Endothelial cell of hepatic sinusoid (primary cell): ENCODE measurements around the gene RPS18.

Experiments used
- in situ Hi-C: cut with HindIII; loops from 2 replicates; pipeline ENCODE4 v1.10.0; 2017; ENCODE audit warnings: low sequenced_read_pairs

RPS18 gene

GRCh38 chr6:33289784-33290315 is 18.0 kb downstream of the RPS18 start:
- in situ Hi-C loops = no loop called here

GRCh38 chr6:33290459-33290858 is 18.6 kb downstream of the RPS18 start:
- in situ Hi-C loops = no loop called here

DNA sequence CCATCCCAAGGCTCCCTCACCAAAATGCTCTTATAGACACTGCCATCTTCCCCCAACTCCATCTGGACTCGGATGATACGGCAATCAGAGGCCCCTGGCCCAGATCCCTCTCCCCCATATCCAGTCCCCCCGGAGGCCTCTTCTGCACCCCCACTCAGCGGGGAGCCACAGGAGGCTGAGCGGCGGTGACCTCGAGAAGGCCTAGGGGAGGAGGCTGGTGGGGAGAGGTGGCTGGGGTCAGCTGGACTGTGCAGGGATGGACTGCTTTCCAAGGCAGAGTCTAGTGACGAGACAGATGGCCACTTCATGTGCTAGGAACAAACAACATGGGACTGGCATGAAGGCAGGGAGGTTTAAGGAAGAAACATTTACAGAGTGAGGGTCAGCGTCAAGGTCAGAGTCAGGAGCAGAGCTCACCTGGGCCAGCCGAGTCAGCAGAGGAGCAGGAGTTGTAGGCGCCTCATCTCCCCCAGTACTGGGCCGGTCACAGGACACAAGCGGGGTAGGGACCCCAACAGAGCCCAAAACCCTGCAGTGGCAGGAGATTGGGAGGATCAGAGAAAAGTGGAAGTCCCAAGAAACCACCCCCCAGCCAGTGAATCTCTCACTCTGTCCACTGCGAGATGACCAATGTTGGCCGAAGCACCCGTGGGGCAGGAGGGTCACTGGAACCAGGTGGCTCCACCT is 21.3 kb downstream of the RPS18 start:
- in situ Hi-C loops = no loop called here

- in situ Hi-C loops = no loop called here
These were observed 22.4 kb downstream of the RPS18 start for GRCh38 chr6:33294086-33294823.

- in situ Hi-C loops = no loop called here
These were observed 23.9 kb downstream of the RPS18 start for GRCh38 chr6:33295621-33296369.

DNA sequence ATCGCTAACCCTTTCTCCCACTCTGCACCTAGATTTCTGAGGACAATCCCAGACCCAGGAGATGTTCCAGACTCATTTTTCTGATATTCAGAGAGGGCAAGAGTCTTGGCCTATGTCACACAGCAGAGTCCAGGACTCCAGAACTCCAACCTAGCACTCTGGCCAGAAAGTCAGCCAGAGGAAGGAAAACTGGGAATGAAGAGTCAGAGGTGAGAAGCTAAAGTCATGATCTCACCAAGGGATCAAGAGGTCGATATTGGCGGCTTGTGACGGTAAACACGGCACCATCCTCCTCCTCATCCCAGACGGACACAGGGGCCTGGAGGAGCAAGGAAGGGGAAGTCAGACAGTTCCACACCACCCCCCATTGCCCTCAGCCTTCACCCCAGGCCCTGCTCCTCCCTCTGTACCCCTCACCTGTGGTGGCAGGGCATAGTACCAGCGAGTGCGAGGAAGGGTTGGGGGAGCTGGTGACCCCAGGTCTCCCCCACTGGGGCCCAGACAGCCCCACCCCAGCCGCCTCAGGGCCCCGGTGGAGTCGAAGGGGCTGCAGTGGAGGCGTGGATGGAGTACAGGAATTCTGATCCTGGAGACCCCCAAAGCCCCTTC is 25.0 kb downstream of the RPS18 start:
- in situ Hi-C loops = no loop called here

DNA sequence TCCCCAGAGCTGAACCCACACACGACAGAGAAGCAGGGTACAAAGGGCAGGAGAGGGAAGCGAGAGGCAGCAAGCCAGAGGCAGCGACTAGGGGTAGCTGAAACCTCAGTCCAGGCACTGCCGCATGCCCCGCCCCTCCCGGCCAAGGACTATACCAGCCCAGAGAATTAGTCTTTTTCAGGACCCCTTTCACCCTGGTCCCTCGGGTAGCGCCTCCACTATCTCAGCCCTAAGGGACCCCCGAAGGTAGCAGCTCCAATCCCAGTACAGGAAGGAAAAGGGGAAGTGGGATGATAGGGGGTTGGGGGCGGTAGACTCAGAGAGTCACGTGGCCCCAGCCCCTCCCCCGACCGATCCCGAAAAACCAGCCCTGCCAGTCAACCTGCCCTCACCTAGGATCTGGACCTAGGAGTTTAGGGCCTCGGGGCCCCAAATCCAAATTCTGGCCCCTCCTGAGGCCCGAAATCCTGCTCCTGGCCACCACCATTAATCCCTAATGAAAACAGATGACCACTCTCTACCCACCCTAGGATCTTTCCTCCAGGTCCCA is 25.6 kb downstream of the RPS18 start:
- in situ Hi-C loops = no loop called here

DNA sequence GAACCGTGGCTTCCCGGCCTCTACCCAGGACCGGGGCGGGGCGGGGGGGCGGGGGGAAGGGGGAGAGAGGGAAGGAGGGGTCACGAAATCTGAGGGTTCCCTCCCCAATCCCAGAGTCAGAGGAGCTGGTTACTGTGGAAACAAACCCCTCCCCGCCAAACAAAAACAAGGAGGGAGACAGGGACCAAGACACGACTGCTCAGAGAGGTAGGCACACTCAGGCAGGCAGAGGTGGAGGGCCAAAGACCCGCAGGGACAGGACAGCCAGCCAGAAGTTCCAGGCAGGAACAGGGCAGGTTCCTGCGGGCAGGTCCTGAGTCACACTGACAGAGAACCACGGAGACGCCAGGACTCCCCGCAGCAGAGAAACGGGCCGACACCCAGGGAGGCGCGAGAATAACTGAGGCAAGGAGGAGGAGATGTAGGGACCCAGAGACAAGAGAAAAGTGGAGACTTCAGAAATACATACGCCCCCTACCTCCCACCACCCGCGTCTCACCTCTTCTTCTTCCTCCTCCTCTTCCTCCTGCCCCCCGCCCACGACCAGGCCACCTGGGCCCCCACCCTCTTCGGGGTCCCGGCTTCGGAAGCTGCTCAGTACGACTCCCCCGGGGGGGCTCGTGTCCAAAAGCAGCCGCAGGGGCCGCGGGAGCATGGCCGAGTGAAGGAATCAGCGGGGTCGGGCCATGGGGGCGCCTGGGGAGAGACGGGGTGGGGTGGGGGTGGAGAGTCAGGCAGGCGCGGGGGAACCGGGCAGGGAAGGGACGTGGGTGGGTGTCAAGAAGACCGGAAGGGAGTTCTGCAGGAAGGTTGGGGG is 26.3 kb downstream of the RPS18 start:
- in situ Hi-C loops = no loop called here

DNA sequence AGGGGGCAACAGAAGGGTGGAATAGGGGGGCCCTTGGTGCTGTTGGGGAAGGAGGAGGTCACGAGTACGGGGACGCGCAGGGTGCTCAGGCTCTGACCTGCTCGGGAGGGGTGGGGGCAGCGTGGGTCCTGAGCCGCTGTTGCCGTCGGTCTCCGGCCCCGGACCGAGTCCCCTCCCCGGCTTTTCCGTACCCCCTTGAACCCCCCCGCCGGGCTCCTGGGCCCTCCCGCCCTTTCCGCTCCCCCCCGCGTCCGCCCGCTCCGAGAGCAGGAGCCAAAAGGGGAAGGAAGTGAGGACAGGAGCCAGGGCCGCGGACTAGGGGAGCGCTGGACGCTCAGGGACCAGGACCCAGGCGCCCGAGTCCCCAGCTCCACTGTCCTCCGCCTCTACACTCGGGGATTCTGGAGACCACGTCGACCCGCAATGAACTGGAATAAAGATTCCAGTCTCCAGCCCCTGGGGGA is 26.9 kb downstream of the RPS18 start, which contains the start of gene RGL2:
Gene RGL2, minus strand, starts transcription at position 170 of the 464 bp plus-strand sequence. CDS start 332 bp downstream, outside the sequence.
- in situ Hi-C loops = no loop called here

GRCh38 chr6:33299237-33299944 is 27.5 kb downstream of the RPS18 start:
- in situ Hi-C loops = no loop called here

DNA sequence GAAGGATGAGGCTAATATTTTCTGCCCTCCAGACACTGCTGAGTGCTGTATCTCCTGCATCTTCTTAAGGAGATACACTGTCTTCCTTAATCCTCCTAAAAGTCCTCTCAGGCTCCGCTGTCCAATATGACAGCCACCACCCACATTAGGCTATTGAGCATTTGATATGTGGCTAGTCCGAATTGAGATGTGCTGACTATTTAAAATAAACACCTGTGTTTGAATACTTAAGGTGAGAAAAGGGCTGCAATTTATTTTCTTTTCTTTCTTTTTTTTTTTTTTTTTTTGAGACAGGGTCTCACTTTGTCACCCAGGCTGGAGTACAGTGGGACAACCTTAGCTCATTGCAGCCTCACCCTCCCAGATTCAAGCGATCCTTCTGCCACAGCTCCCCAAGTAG is 30.0 kb downstream of the RPS18 start:
- in situ Hi-C loops = no loop called here

DNA sequence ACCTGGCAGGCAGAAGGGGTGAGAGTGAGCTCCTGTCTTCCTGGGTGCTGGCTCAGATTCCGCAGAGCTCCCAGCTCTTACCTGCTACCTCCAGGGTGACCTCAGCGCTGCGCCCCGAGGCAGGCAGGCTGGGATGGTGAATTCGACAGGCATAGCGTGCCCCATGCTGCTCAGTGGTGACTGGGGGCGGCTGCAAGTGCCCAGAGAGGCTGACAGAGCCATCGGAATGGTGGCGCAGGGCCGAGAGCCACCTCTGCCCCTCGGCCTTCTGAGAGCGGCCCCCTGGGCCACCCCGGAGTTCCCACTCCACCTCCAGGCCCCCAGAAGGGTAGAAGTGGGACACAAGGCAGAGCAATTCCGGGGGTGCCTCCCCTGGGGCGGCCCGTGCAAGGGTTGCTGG is 32.3 kb downstream of the RPS18 start:
- in situ Hi-C loops = no loop called here

- in situ Hi-C loops = no loop called here
These were observed 33.2 kb downstream of the RPS18 start for GRCh38 chr6:33305052-33305451.

- in situ Hi-C loops = no loop called here
These were observed 34.5 kb downstream of the RPS18 start for GRCh38 chr6:33306356-33306755.

- in situ Hi-C loops = no loop called here
These were observed 40.7 kb downstream of the RPS18 start for GRCh38 chr6:33312361-33313104.

DNA sequence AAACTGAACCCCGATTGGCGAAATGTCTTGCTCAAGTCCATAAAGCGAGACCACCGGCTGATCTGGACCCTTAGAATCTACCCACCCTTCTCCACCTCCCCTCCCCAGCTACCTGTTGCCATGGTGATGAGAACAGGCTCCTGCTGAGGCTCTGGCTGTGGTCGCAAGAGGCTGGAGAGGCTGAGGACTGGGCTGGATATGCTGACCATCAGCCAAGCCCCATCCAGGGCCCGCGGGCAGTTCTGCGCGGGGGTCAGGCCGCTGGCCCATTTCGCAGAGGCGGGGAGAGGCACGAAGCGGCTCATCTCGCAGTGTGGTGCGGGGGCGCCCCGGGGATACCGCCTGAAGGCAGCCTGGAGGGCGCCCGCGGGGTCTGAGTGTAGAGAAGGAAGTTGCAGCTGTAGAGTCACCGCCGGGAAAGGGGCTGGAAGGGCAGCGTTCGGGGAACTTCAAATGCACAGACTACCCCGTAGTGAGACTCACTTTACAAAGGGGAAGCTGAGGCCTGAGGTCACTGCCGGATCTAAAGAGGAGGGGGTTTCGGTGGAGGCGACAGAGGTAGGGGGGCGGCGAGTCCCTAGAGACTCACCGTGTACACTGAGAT is 41.3 kb downstream of the RPS18 start:
- in situ Hi-C loops = no loop called here

DNA sequence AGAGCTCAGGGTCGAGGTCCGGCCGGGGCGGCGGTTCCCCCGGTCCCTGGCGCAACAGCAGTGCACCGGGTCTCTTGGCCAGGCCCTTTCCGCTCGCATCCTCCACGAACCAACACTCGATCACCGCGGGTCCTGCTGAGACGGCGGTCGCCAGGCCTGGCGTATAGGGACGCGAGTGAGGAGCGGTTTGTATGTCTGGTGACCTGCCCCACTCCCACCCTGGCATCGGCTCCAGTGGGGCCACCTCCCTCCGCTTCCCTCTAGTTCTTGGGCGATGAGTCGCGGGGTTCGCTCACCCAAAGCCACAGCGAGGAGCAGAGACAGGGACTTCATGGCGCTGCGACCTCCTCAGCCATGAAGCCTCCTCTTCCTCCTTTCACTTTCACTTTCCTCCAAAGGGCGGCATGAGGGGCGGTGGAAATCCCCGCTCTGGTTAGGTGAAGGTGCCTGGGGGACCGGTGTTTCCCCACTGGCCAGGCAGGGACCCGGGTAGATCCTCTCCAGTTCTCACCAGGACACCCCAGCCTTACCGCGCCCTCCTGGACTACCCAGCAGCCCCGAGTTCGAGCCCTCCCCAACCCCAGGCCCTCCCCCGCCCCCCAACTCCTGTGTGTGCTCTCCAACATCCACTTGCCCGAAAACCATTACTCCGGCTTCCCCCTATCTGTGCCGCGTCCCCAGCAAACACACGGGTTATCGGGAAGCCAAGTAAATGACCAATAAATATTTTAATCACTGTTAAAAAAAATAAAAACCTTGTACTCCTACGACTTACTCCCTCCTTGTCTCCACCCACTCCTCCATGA is 42.0 kb downstream of the RPS18 start, which contains the start of gene TAPBP:
Gene TAPBP, minus strand, starts transcription at position 370 of the 806 bp plus-strand sequence. Its CDS starts 37 bp downstream, at position 333.
- in situ Hi-C loops = no loop called here
